GM12872 (cell line): ENCODE measurements around the gene CABCOCO1.

Experiments
- CTCF ChIP-seq: IDR thresholded peaks from 3 replicates; pipeline ENCODE4 v1.5.1; 2011; ENCODE audit warnings: low read depth, mild to moderate bottlenecking, low read length, moderate library complexity; ENCODE audit not compliant: insufficient read depth

The CABCOCO1 gene

DNA sequence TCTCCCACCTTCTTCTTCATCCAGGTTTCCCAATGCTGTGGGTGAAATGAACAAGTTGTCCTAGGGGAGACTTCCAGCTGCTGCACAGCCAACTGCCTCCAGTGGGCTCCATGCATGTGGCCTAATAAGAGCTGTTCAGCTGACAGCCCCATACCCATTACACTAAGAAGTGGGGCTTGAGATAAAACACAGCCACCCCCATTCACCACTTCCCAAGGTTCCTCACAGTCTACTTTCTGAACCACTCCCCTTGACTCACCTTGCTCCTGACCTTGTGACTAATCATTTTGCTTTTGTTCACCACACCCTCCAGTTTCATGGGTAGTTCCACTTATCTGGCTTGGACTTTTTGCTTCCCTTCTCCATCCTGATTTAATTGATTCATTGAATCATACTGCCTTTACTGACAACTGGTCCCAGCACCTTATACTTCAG, 119.3 kb downstream of the CABCOCO1 start:
- TF ChIP-seq CTCF = no peak

DNA sequence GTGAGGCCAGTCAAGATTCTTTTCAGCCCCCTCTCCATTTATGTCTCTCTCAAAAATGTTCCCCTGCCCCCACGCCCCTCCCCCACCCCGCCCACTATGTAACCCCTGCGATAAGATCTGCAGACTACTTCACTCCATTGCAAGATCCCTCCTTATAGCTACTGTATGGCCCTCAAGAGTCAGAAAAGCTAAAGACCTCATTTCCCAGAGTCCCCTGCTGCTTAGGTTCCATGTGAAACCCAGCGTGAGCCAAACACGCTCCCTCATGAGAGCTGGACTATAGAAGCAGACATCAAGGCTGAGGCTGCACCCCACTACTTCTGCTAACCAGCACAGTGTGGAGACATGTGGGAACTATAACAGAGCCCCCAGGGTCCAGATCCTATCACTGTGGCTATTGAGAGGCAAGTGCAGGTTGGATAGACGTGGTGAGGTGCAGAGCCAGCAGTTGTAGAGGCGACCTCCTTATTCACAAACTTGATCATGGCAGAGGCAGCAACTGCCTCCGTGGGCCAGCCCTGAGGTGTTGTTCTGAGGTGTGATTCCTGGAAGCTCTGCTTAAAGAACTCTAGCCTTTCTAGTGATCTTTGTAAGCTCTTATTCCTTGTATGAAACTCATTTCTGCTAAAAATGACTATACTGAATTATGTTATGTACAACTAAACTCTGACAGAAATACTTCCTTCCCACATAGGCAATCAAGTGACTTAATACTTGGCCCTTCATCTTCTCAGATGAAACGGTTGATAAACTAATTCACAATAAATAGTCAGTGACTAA, 121.8 kb downstream of the CABCOCO1 start:
- no peak for TF ChIP-seq CTCF

GRCh38 chr10:61785473-61786105, 122.9 kb downstream of the CABCOCO1 start:
- no peak for TF ChIP-seq CTCF

GRCh38 chr10:61786728-61787127, 124.0 kb downstream of the CABCOCO1 start:
- TF ChIP-seq CTCF = no peak

DNA sequence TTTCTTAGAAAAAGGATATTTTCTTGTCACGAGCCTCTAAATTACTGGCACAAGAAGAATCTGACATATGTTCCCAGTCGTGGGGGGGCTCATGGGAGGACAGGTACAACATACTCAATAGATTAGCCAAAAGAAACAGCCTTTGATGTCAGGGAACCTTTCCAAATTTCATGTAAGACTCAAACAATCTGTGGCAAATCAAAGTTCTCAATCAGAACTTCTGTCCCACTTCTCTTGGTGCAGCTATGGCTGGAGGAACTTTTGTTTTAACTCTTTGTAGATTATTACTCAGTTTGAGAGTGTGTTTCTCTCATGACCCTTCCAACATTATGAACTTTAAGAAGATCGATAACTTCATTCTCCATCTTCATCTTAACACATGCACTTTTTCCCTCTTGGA, 124.4 kb downstream of the CABCOCO1 start:
- TF ChIP-seq CTCF = no peak

DNA sequence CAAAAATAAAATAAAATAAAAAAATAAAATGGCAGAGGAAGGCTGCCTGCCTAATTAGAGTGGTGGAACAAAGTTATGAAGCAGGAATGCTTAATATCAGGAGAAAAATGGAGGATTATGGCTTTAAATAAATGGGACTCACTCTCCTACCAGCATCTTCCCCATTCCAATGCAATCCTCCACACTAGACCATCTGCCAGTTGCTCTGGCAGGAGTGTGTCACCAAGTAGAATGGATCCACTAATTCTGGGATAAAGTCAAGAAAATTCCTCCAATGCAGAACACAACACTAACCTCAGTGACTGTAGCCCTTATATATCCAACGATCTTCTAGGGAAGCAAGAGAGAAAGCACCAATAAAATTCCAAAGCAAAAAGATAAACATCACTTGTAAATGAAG, 126.3 kb downstream of the CABCOCO1 start:
- TF ChIP-seq CTCF = no peak

DNA sequence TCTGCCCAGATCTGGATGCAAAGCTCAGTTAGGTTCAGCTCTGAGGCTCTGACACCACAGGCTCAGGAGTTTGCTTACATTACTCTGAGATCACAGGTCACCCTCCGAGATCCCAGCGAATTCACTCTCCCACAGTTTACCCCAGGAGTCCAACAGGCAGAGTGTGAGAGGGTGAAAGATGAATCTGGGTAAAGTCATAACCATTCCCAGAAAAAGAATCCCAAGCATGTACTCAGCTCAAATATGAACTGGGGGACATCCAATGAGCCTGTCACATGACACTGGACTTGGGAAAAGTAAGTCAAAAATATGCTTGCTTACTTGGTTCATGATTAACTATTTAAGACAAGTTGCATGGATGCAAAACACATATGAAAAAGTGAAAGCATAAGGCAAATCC, 128.5 kb downstream of the CABCOCO1 start:
- TF ChIP-seq CTCF = no peak
